ENCODE results near the gene PLCB4.

The PLCB4 gene

DNA sequence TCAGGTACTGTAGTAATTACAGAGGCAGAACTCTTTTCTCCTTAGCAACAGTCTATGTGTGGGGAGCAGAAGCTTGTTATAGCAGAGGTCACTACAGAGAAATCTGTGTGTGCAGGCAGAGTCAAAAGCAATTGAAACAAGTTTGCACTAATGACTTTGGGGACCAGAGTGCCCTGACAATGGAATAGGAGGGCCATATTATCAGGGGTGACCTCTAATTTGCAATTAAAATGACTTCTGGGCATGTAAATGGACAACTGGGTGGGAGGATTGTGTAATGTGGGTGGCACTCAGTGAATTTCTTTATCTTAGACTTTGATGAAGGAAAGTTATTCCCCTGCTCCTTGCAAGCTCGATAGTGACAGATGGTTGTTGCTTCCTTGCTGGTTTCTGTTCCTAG is 127.2 kb downstream of the PLCB4 start:
- TF ChIP-seq POLR2AphosphoS5 (IDR thresholded peaks at IDR 0.05; ENCODE audit: low read depth, low read length) (no peak), POU2F2 (IDR thresholded peaks at IDR 0.05; ENCODE audit: low read depth, low read length) (no peak), TAF1 (IDR thresholded peaks at IDR 0.05; ENCODE audit: low read depth, low read length) (no peak), PAX5 (IDR thresholded peaks at IDR 0.05; ENCODE audit: insufficient read depth, low read length, severe bottlenecking) (no peak), POLR2A (IDR thresholded peaks at IDR 0.05; ENCODE audit: low read depth, low read length) (no peak), SPI1 (IDR thresholded peaks at IDR 0.05; ENCODE audit: low read depth, low read length) (no peak)
- DNase-seq (ENCODE audit: insufficient read length, low spot score) (no peak), FAIRE-seq (no peak)

DNA sequence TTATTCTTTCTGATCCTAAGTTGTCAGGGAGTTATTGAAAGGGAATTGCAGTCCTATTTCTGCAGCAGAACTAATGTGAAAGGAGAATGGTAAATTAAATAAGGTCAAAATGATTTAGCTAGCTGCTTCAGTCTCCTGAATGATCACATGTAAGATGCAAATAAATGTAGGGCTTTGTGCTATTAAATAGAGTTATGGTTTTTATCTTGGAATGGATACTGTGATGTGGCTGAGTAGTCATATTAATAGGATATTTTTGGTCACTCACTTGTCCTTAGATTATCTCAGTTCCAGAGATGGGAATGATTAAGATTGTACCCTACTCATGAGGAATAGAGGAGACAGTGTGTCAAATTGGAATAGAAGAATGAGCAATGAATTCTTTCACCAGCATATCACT is 129.6 kb downstream of the PLCB4 start:
- TF ChIP-seq POLR2A (IDR thresholded peaks at IDR 0.05; ENCODE audit: low read depth, low read length), result no peak
- no peak for TF ChIP-seq POLR2AphosphoS5 (IDR thresholded peaks at IDR 0.05; ENCODE audit: low read depth, low read length)
- no peak for TF ChIP-seq POU2F2 (IDR thresholded peaks at IDR 0.05; ENCODE audit: low read depth, low read length)
- TF ChIP-seq PAX5 (IDR thresholded peaks at IDR 0.05; ENCODE audit: insufficient read depth, low read length, severe bottlenecking), result no peak
- TF ChIP-seq TAF1 (IDR thresholded peaks at IDR 0.05; ENCODE audit: low read depth, low read length), result no peak
- TF ChIP-seq SPI1 (IDR thresholded peaks at IDR 0.05; ENCODE audit: low read depth, low read length), result no peak
- DNase-seq (ENCODE audit: insufficient read length, low spot score) (no peak), FAIRE-seq (no peak)

DNA sequence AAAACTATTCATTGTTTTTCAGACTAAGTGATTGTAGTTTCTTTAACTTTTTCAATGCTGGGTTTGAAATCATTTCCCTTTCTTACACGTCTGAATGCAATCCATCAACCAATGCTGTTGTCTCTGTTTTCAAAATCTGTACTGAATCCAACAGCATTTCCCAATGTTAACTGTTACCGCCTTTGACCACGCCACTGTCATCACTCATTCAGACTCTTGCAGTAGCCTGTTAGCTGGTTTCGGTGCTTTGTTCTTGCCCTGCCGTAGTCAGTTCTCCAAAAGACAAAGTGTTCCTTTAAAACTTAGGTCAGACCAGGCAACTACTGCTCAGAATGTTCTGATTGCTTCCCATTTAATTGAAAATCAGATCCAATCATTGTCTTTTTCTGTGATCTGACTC is 131.3 kb downstream of the PLCB4 start:
- FAIRE-seq (no peak), DNase-seq (ENCODE audit: insufficient read length, low spot score) (no peak)
- no peak for TF ChIP-seq POU2F2 (IDR thresholded peaks at IDR 0.05; ENCODE audit: low read depth, low read length)
- TF ChIP-seq POLR2AphosphoS5 (IDR thresholded peaks at IDR 0.05; ENCODE audit: low read depth, low read length), result no peak
- no peak for TF ChIP-seq PAX5 (IDR thresholded peaks at IDR 0.05; ENCODE audit: insufficient read depth, low read length, severe bottlenecking)
- no peak for TF ChIP-seq SPI1 (IDR thresholded peaks at IDR 0.05; ENCODE audit: low read depth, low read length)
- no peak for TF ChIP-seq POLR2A (IDR thresholded peaks at IDR 0.05; ENCODE audit: low read depth, low read length)
- no peak for TF ChIP-seq TAF1 (IDR thresholded peaks at IDR 0.05; ENCODE audit: low read depth, low read length)

DNA sequence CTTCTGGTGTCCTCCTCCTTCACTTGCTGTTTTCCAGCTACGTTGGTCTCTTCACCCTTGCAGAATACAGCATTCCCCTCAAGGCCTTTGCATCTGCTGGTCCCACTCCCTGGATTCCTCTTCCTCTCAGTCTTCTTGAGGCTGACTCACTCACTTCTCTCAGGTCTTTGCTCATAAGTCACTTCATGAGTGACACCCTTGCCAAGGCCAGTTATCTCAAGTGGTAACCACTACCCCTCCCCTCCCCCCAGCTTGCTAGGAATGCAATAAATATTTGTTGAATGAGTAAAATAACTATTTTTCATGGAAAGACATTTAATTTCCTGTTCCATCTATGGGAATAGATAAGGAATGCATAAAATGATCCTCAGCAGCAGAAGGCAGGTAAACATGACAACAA is 131.7 kb downstream of the PLCB4 start:
- no peak for TF ChIP-seq POLR2A (IDR thresholded peaks at IDR 0.05; ENCODE audit: low read depth, low read length)
- TF ChIP-seq POLR2AphosphoS5 (IDR thresholded peaks at IDR 0.05; ENCODE audit: low read depth, low read length), result no peak
- no peak for TF ChIP-seq POU2F2 (IDR thresholded peaks at IDR 0.05; ENCODE audit: low read depth, low read length)
- DNase-seq (ENCODE audit: insufficient read length, low spot score), result no peak
- no peak for FAIRE-seq

DNA sequence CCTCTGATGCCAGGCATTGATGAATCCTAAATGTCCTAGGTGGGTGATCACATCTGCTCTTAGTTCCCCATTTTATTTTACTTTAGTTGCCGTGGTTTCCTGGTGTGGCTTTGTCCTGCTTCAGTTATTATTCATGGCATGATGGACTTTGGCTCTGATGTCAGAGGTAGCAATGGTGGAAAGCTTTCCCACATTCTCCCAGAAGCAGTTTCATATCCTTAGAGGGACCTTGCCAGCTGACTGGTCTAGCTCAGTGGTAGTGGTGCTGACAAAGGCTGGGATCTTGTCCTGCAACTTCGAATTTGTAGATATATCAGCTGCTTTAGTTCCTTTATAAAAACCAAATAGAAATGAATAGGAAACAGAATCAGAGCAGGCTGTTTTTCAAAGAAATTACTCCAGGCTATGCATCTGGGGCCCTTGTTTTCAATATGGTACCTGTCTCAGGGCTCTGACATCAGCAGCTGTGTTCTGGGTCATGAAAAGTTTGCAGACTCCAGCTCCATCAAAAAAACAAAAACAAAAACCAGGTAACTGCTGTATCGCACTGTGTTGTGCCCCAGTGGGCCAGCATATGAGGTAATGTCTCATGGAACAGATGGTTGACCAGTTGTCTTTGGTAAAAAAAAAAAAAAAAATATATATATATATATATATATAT is 133.7 kb downstream of the PLCB4 start:
- TF ChIP-seq POLR2AphosphoS5 (IDR thresholded peaks at IDR 0.05; ENCODE audit: low read depth, low read length) (no peak), PAX5 (IDR thresholded peaks at IDR 0.05; ENCODE audit: insufficient read depth, low read length, severe bottlenecking) (no peak), SPI1 (IDR thresholded peaks at IDR 0.05; ENCODE audit: low read depth, low read length) (no peak), POLR2A (IDR thresholded peaks at IDR 0.05; ENCODE audit: low read depth, low read length) (no peak), POU2F2 (IDR thresholded peaks at IDR 0.05; ENCODE audit: low read depth, low read length) (no peak)
- no peak for FAIRE-seq
- DNase-seq (ENCODE audit: insufficient read length, low spot score), result no peak

DNA sequence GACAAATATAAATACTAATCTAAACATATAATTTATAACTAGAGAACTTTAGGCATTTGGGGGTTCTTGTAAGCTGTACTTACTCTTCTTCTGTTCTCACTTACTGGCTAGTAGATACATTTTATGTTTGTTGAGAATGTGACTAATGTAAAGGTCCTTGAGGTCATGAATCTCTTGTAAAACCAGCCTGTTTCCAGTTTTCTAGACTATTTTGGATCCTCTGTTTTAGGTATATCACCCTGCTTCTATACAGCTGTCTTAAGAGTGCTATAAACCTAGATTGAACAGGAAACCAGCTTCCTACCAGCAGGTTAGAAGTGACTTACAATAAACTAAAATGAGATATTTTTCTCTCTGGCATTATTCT is 134.2 kb downstream of the PLCB4 start:
- FAIRE-seq (no peak), DNase-seq (ENCODE audit: insufficient read length, low spot score) (no peak)
- TF ChIP-seq SPI1 (IDR thresholded peaks at IDR 0.05; ENCODE audit: low read depth, low read length) (no peak), POLR2AphosphoS5 (IDR thresholded peaks at IDR 0.05; ENCODE audit: low read depth, low read length) (no peak)

DNA sequence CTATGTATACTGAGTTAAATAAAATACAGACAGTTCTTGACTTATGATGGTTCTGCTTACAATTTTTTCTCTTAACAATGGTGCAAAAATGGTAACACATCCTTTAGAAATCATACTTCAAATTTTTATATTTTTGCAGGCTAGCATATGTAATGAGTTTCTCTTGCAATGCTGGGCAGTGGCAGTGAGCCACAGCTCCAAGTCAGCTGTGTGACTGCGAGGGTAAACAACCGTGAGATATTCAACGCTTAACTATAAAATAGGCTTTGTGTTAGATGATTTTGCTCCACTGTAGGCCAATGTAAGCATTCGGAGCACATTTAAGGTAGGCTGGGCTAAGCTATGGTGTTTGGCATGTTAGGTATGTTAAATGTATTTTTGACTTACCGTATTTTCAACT is 136.1 kb downstream of the PLCB4 start:
- TF ChIP-seq POLR2AphosphoS5 (IDR thresholded peaks at IDR 0.05; ENCODE audit: low read depth, low read length), result no peak
- no peak for TF ChIP-seq POU2F2 (IDR thresholded peaks at IDR 0.05; ENCODE audit: low read depth, low read length)
- no peak for FAIRE-seq
- no peak for DNase-seq (ENCODE audit: insufficient read length, low spot score)

DNA sequence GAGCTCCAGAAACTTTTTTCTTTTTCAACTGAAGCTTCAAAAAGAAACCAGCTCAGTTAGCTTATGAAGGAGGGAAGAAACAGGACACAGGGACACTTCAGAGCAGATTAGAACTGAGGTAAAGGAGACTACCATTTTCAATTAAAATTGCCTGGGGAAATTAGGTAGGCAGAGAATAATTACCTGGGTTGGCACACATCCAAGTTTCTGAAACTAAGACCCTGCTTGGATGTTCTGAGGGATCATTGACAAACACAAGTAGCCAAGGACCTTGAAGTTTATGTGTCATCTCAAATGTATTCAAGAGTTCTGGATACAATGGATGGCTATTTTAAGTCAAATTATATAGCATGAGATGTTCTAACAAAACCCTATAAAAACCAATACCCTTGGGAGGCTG is 137.6 kb downstream of the PLCB4 start:
- FAIRE-seq (no peak), DNase-seq (ENCODE audit: insufficient read length, low spot score) (no peak)
- TF ChIP-seq TAF1 (IDR thresholded peaks at IDR 0.05; ENCODE audit: low read depth, low read length) (no peak), POU2F2 (IDR thresholded peaks at IDR 0.05; ENCODE audit: low read depth, low read length) (no peak), POLR2A (IDR thresholded peaks at IDR 0.05; ENCODE audit: low read depth, low read length) (no peak), POLR2AphosphoS5 (IDR thresholded peaks at IDR 0.05; ENCODE audit: low read depth, low read length) (no peak), SPI1 (IDR thresholded peaks at IDR 0.05; ENCODE audit: low read depth, low read length) (no peak), PAX5 (IDR thresholded peaks at IDR 0.05; ENCODE audit: insufficient read depth, low read length, severe bottlenecking) (no peak)

DNA sequence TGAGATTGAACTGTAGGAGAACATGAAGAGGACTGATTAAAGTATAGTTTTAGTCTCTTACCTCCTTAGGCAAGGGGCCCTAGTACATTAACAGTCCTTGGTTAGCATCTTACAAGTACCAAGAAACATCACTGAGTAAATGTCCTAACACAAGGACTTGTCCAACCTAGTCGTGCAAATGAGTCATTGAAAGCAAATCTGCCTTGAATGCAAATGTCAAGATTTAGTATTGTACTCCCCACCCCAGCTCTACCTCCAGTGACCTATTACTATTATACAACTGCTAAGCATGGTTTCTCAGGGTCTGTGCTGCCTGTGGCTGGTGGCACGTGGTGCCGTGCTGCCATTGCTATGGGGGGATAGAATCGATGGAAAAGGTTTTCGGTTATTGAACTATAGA is 138.4 kb downstream of the PLCB4 start:
- FAIRE-seq (no peak), DNase-seq (ENCODE audit: insufficient read length, low spot score) (no peak)
- no peak for TF ChIP-seq POLR2A (IDR thresholded peaks at IDR 0.05; ENCODE audit: low read depth, low read length)
- TF ChIP-seq POLR2AphosphoS5 (IDR thresholded peaks at IDR 0.05; ENCODE audit: low read depth, low read length), result no peak

DNA sequence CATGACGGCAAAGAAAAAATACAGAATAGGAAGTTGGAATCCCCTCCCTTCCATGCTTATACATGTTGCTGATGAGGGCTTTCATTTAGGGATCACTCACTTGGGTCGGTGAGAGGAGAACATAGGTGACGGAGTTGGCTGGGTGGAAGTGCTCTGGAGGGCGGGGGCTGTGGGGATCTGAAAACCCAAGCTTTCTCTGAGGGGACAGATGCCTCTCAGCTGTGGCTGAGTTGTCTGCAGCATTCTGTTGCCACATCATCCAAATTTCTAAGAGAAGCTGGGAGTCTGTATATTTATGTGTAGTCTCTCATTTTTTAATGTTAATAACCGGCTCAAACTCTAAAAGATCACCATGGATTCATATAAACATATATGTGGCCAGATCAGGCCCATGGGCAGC is 141.5 kb downstream of the PLCB4 start:
- FAIRE-seq, result no peak
- TF ChIP-seq SPI1 (IDR thresholded peaks at IDR 0.05; ENCODE audit: low read depth, low read length) (no peak), POU2F2 (IDR thresholded peaks at IDR 0.05; ENCODE audit: low read depth, low read length) (no peak), TAF1 (IDR thresholded peaks at IDR 0.05; ENCODE audit: low read depth, low read length) (no peak), PAX5 (IDR thresholded peaks at IDR 0.05; ENCODE audit: insufficient read depth, low read length, severe bottlenecking) (no peak), POLR2AphosphoS5 (IDR thresholded peaks at IDR 0.05; ENCODE audit: low read depth, low read length) (no peak), POLR2A (IDR thresholded peaks at IDR 0.05; ENCODE audit: low read depth, low read length) (no peak)
- no peak for DNase-seq (ENCODE audit: insufficient read length, low spot score)
